Left forelimb (tissue), 1 donor: Measurements from ENCODE around the gene SRD5A1.
"Not testable (repeated sequence)": the region's sequence is repeated elsewhere in the genome, so short reads cannot be mapped to it uniquely, and the experiment has no call there.

Source experiments
- DNase-seq: peaks from one replicate; pipeline ENCODE4 v3.0.0-alpha.2; 2018; ENCODE audit warnings: low spot score

SRD5A1 gene

DNA sequence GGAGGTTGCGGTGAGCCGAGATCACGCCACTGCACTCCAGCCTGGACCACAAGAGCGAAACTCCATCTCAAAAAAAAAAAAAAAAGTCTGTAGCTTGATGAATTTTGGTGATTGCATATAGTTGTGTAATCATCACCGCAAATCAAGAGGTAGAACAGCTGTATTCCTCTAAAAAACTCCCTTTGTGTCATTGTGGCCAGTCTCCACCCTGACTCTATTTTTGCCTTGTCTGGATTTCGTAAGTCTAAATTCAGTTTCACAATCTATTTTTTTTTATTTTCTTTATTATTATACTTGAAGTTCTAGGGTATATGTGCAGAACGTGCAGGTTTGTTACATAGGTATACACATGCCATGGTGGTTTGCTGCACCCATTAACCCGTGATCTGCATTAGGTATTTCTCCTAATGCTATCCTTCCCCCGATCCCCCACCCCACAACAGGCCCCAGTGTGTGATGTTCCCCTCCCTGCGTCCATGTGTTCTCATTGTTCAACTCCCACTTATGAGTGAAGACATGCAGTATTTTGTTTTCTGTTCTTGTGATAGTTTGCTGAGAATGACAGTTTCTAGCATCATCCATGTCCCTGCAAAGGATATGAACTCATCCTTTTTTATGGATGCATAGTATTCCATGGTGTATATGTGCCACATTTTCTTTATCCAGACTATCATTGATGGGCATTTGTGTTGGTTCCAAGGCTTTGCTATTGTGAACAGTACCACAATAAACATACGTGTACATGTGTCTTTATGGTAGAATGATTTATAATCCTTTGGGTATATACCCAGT is 12.5 kb downstream of the SRD5A1 start:
- DNase-seq = not testable (repeated sequence)

DNA sequence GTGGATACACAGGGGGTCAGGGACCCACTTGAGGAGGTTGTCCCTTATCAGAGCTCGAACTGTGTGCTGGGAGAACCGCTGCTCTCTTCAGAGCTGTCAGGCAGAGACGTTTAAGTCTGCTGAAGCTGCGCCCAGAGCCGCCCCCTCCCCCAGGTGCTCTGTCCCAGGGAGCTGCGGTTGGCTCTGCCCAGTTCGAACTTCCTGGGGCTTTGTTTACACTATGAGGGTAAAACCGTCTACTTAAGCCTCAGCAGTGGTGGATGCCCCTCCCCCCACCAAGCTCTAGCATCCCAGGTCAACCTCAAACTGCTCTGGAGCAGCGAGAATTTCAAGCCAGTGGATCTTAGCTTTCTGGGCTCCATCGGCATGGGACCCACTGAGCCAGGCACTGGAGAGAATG is 15.9 kb downstream of the SRD5A1 start:
- DNase-seq = no peak

DNA sequence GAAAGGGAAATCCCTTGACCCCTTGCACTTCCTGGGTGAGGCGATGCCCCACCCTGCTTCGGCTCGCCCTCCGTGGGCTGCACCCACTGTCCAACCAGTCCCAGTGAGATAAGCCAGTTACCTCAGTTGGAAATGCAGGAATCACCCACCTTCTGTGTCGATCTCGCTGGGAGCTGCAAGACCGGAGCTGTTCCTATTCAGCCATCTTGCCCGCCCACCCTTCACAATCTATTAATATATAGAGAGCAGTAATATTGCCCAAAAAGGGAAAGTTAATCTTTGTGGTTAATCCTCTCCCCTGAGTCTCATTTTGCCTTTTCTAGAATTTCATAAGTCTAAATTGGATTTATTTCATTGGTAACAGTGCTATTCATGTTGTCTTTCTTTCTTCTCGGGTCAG is 16.4 kb downstream of the SRD5A1 start:
- no peak for DNase-seq

DNA sequence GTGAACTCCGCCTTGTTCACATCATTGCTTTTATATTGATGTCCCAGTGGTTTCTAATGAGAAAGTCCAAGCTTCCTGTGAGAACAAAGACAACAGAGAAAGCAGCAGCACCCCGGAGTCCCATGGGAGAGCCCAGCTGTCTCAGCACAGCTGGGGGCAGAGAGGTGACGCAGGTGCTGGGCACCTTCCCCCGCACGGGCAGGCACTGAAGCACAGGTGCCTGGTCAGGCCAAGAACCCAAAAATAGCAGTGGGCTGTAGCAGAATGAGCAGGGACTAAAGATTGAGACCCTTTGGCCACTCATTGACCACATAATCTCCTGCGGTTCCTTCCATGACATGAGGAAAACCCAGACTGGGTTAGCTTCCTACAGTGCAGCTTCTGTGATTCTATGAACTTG is 18.8 kb downstream of the SRD5A1 start:
- no peak for DNase-seq

DNA sequence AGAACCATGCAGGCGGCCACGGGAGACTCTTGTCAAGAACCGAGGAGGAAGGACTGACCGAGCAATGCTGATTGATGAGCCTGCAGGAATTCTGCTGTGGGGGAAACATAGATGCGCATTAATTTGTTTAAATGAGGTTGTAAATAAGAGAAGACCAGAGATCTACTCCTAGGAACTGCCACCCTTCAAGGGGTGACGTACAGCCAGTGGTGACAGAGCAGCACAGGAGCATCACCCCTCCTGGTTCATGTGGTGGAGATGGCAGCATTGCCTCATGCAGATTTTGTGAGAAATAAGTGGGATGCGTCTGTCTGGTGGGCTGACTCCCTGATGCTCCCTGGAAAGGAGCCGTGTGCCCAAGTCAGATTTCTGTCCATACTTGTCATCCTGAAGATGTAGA is 22.2 kb downstream of the SRD5A1 start:
- no peak for DNase-seq

DNA sequence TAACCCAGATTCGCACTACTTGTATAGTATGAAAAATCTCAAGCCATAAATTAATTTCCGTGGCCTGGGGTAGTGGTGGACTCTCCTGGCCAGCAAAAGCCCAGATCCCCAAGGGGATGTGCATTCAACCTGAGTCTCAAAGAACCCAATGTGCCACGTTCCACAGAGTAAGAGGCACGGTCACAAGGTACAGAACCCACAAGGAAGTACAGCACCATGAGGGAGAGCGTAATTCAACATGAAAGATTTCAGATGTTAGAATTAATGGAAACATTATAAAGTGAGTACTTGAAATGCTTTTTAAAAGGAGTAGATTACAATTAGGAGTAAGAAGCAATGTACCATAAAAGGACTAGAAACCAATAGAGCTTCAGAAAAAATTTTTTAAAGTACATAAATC is 23.4 kb downstream of the SRD5A1 start:
- DNase-seq = no peak

DNA sequence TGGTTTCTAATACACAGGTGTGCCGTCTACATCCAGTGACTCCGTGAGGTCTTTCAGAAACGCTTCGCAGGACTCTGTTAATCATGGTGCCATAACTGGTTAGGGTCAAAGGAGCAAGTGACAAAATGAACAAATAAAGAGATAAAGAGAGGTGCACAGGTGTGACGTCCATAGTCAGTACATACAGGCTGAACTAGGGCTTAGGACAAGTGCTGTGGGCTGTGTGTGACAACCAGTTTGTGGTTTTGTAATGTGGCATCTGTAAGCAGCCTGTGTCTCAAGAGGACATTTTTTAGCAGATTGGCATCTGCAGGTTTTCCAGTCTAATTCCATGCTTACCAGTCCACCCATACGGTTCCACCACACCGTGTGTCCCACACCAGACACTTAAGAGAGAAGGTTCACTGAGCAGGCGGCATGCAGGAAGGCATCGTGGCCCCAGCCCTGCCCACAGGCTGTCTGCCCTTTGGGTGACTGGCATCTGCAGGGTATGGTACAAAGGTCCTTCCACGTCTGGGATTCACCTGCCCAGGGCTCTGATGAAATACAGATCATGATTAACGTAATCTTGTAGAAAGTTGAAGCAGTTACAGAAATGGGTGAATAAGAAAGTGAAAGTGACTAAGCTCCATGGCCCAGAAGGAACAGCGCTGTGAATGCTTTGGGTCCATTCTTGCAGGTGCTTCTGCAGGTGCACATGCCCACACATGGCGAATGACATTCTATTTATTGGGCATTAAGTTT is 26.9 kb downstream of the SRD5A1 start:
- no peak for DNase-seq

DNA sequence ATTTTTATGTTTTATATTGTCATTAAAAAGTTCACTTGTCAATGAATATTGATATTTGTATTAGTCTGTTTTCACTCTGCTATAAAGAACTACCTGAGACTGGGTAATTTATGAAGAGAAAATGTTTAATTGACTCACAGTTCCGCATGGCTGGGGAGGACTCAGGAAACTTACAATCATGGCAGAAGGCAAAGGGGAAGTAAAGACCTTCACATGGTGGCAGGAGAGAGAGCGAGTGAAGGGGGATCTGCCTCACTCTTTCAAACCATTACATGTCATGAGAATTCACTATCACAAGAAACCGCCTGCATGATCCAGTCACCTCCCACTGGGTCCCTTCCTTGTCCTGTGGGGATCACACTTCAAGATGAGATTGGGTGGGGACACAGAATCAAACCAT is 27.4 kb downstream of the SRD5A1 start:
- DNase-seq = no peak

DNA sequence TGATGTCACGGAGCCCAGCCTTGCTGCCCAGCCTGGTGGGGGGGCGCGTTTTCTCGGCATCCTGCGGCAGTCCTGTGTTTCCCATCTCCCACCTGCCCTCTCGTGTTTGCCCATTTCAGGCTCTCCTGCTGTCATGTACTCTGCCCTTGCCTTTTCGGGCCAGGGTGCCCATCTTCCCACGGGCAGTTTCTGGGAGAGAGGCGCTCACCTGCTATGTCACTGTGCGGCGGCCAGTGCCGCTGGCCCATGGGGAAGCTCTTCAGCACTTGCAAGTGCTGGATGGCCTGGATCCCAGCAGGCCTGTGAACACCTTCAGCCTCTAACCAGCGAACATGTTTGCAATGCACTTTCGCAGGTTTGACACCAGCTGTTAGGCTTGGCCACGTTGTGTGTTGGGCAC is 33.5 kb downstream of the SRD5A1 start:
- DNase-seq = no peak

DNA sequence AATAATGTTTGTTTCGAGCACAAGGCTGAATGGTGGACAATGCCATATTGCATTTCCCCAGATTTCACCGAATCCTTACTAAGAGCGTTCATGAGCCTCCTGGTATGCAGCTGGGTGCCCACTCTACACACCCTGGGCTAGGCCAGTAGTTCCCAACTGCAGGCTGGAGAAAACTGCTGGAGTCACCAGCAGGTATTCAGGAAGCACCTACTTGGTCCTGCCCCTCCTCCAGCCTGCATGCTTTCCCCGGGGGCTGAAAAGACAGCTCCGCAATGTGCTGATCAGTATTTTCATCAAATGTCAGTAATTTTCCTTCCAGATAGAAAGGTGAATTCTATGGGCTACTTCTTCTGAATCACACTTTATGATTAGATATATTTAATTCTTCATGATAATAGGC is 34.4 kb downstream of the SRD5A1 start:
- DNase-seq = no peak

DNA sequence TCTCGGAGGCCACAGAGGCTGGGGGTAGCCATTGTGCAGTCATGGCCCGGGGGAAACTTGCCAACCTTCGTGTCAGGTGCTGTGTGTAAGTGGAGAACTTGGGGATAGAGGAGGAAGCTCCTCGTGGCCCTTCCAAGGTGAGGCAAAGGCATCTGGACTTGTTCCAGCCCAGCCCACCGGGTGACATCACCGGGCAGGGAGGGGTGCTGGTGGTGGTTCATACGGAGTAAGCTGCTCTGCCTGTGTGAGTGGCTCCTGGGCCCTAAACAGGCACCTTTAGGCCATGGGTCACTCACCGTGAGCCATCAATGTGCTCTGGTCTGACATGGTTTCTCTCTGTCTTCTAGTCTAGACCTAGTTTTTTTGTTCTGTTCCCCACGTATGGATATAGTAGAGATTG is 35.5 kb downstream of the SRD5A1 start:
- DNase-seq = not testable (repeated sequence)

DNA sequence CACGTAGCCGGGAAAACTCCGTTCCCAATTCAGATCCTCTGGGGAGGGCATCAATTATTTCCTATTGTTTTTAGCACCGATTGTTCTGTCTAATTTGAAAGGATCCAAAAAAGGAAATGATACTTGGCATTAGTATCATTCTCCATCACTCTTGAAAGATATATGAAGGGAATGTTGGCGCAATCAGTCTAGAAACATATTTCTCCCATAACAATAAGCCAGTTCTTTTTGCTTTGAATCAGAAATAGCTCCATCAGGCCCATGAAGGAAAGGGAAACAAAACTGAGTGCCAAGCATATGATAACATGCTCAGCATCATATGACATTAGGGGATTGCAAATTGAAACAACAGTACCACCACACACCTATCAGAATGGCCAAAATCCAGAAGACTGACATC is 39.8 kb downstream of the SRD5A1 start:
- no peak for DNase-seq

DNA sequence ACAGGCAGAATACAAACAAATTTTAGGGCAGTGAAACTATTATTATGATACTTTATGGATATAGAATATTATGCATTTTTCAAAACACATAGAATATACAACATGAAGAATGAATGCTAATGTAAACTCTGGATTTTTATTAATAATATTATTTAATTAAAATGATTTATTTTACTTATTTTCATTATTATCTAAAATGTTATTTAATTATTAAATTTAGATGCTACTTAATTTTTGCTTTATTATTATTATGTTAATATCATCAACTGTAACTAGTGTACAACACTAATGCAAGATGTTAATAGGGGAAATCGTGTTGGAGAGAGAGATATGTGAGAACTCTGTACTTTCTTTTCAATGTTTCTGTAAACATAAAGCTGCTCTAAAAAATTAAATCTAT is 40.7 kb downstream of the SRD5A1 start:
- DNase-seq = no peak

DNA sequence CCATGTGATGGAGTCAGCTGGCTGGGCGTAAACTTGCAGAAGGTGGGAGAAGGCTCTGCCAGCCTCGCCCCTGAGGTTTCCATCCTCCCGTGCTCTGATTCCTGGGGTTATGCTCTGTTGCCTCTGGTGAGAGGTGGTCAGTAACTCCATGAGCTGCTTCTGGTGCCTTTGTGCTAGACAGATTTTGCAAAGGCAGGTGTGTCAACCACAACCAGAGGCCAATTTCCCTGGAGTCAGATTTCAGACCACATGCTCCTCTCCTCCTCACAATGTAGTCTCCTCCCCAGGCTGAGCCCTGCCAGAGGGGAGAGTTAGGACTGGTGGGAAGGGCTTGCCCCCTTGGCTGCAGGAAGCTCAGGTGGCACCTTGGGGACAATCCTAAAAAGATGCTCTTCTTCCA is 41.2 kb downstream of the SRD5A1 start:
- no peak for DNase-seq

DNA sequence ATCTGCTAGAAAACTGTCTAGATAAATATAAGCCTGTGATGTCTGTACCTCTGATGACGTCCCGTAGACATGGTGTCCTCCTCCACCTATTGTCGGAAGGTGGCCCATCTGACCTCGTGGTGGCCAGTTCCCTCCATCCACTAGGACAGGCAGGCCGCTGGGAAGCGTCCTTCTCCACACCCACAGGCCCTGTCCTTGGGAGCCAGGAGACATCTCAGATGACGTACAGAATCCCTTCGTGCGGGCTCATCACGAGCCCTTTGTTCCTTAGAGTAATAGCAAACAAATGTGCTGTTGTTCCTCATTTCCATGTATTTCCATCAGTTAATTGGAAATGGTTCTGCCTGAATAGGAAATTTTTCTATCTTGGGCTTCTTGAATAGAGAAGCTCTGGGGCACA is 41.6 kb downstream of the SRD5A1 start:
- DNase-seq = no peak

DNA sequence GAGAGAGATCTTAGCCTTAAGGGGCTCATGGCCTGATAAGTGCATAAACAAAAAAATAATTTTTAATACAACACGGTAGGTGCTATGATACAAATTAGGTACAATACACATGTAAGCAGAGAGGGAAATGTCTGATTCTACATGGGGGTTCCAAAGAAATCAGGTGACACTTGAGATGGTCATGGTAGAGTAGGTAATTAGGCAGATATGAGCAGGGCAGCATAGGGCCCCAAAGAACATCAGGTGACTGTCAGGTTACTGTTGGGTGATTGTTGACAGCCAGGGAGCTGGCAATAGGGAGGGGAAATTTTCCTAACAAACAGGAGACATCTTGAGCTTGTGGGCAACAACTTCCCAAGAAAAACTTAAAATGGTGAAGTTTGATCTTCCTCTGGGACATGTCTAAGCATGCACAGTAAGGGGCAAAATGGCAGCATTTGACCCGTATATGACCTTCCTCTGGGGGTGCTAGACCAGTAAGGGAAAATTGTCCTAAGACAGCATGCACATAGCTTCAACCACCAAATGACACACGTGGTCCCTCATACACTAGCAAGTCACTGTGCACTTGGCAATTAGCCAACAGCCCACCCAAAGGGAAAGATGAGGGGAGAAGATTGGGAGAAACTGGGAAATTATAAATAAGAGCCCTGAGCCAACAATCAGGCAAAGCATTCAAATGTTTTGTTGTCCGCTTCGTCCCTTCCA is 42.7 kb downstream of the SRD5A1 start:
- no peak for DNase-seq

DNA sequence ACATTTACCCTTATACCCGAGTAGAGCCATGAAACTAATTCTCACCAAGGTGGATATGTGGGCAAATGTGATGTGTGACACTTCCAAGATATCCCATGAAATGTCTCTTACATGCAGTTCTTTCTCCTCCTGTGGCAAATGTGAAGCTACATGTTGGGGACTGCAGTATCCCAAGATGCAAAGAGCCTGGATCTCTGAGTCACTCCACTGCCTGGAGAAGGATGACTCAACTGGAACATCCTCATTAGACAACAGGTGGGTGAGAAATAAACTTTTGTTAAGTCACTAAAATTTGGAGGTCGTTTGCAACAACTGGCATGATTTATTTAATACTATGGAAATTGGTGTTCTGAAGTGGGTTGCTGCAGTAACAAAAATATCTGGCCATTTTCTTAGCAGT is 43.5 kb downstream of the SRD5A1 start:
- no peak for DNase-seq

DNA sequence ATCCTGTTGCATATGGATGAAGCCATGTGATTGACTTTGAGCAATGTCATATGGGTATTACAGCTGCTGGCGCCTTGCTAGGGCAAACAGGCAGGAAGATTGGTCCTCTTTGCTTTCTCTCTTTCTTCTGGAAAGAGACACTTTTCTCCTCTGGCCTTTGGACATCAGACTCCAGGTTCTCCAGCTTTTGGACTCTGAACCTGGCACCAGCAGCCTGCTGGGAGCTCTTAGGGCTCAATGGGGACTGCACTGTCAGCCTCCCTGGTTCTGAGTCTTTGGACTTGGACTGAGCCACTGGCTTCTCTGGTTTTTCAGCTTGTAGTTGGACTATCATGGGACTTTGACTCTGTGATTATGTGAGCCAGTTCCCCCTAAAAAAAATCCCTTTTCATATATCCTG is 45.1 kb downstream of the SRD5A1 start:
- no peak for DNase-seq

DNA sequence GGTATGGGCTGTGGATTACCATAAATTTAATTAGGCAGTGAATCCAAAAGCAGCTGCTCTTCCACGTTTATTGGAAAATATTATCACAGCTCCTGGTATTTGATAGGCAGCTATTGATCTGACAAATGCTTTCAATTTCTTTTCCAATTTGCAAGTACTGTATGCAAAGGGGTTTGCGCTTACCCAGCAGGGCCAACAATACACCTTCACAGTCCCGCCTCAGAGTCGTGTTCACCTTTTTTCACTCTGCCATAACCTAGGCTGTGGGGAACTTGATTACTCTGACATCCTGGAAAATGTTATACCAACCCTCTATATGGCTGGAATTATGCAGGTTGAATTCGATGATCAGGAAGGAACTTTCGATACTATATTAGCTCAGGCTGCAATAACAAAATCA is 47.7 kb downstream of the SRD5A1 start:
- DNase-seq = no peak

DNA sequence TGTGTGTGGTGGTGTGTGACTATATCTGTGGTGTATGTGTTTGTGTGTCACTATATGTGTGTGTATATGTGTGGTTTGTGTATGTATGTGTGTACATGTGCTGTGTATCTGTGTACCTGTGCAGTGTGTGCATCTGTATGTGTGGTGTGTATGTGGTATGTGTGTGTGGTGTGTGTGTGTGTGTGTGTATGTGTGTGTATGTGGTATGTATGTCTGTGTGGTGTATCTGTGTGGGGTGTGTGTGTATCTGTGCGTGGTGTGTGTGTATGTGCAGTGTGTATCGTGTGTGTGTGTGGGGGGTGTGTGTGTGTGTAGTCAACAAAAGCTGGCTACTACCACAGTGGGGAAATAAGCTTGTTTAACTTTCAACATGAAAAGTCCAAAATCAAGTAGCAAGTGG is 48.4 kb downstream of the SRD5A1 start:
- no peak for DNase-seq

DNA sequence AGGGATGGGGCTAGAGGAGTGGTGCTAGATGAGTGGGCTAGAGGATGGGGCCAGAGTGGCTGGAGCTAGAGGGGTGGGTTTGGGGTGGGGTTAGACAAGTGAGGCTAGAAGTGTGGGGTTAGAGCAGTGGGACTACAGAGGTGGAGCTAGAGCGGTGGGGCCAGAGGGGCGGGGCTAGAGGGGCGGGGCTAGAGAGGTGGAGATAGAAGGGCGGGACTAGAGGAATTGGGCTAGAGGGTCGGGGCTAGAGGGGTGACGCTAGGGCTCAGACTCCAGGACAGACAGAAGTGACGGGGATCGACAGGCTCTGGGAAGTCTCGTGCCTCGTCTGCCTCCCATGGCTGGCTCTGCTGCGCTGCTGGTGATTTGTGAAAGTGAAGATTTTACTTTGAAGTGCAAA is 49.0 kb downstream of the SRD5A1 start:
- no peak for DNase-seq

DNA sequence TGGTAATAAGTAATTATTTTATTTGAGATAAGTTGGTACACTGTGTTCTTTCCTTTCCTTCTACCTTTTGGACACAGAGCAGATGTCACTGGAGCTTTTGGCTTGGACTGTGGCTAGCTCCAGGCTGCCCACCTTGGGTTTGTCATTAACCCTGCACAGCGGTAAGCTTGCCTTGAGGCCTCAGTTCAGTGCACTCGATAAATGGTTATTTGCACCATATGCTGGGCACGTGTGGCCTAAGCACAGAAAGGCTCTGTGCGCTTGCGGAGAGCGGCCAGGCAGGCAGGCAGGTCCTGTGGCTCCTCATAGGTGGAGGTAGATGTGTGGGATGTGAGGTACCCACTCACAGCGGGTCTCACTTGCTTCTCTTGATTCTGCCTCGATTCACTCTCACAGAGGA is 50.0 kb downstream of the SRD5A1 start:
- DNase-seq = no peak

DNA sequence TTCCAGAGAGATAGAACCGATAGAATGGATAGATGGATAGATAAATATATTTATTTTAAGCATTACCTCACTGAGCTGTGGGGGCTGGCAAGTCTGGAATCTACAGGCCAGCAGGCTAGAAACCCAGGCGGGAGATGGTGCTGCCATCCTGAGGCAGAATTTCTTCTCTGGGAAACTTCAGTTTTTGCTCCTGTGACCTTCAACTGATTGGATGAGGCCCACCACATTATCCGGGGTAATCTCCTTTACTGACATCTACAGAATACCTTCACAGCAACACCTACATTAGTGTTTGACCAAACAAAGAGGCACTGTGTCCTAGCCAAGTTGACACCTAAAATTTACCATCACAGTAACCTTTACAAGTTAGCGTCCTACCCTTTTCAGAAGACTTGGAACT is 50.8 kb downstream of the SRD5A1 start:
- DNase-seq = no peak
